Suprapubic skin (tissue), 3 donors: ENCODE results near the gene HIVEP3.

ENCODE experiments used
- CTCF ChIP-seq, 2 donors: fragments of 200-600 bp in 1 of 2; fragments of 450-650 bp in 1 of 2; sonication (generic) in 1 of 2; IDR thresholded peaks; one replicate each; pipeline ENCODE4 v1.5.1; 2016 to 2019; ENCODE audit warnings: antibody characterized with exemption in 2 of 2, mild to moderate bottlenecking in 1 of 2, moderate library complexity in 1 of 2
- EP300 ChIP-seq: sonication (generic); formaldehyde crosslinking; IDR thresholded peaks from one replicate; pipeline ENCODE4 v1.6.1; 2017; ENCODE audit warnings: antibody characterized with exemption
- POLR2A ChIP-seq, 2 donors: fragments of 450-650 bp; IDR thresholded peaks; one replicate each; pipeline ENCODE4 v1.6.1; 2017; ENCODE audit warnings: antibody characterized with exemption in 2 of 2, mild to moderate bottlenecking in 2 of 2, moderate library complexity in 2 of 2

- TF ChIP-seq CTCF (IDR thresholded peaks at IDR 0.05): no peak
- TF ChIP-seq EP300: no peak
- no peak for TF ChIP-seq POLR2A (IDR thresholded peaks at IDR 0.05)
Measured at GRCh38 chr1:41752514-41753170, 166.1 kb downstream of the HIVEP3 start.
